ENCODE results near the gene KLHDC4.
"Not testable (repeated sequence)": the region's sequence is repeated elsewhere in the genome, so short reads cannot be mapped to it uniquely, and the experiment has no call there.

The KLHDC4 gene

GRCh38 chr16:87681051-87681602 is 84.7 kb downstream of the KLHDC4 start:
- FAIRE-seq = not testable (repeated sequence)

GRCh38 chr16:87680272-87680644 is 85.5 kb downstream of the KLHDC4 start:
- FAIRE-seq = no peak

- FAIRE-seq = no peak
Observed at GRCh38 chr16:87679593-87680271, 86.1 kb downstream of the KLHDC4 start.

- FAIRE-seq = no peak
Observed at GRCh38 chr16:87678618-87679017, 87.2 kb downstream of the KLHDC4 start.

GRCh38 chr16:87677830-87678229 is 88.0 kb downstream of the KLHDC4 start:
- no peak for FAIRE-seq

- FAIRE-seq = no peak
Observed at GRCh38 chr16:87675111-87675719, 90.6 kb downstream of the KLHDC4 start.

GRCh38 chr16:87674419-87674818 is 91.4 kb downstream of the KLHDC4 start:
- FAIRE-seq = no peak

GRCh38 chr16:87671715-87672270 is 94.0 kb downstream of the KLHDC4 start:
- FAIRE-seq = no peak

GRCh38 chr16:87671221-87671620 is 94.6 kb downstream of the KLHDC4 start:
- FAIRE-seq = no peak

- no peak for FAIRE-seq
Observed at GRCh38 chr16:87669672-87670071, 96.1 kb downstream of the KLHDC4 start.

GRCh38 chr16:87667946-87668345 is 97.8 kb downstream of the KLHDC4 start:
- no peak for FAIRE-seq

- FAIRE-seq = no peak
Observed at GRCh38 chr16:87667443-87667842, 98.3 kb downstream of the KLHDC4 start.

- FAIRE-seq = no peak
Observed at GRCh38 chr16:87666919-87667318, 98.9 kb downstream of the KLHDC4 start.

- no peak for FAIRE-seq
Observed at GRCh38 chr16:87665193-87665592, 100.6 kb downstream of the KLHDC4 start.

- FAIRE-seq = no peak
Observed at GRCh38 chr16:87664792-87665191, 101.0 kb downstream of the KLHDC4 start.

GRCh38 chr16:87662254-87663204 is 103.3 kb downstream of the KLHDC4 start:
- no peak for FAIRE-seq

- no peak for FAIRE-seq
Observed at GRCh38 chr16:87661561-87661960, 104.2 kb downstream of the KLHDC4 start.

GRCh38 chr16:87658564-87659225 is 107.1 kb downstream of the KLHDC4 start:
- no peak for FAIRE-seq
